HG03280 (cell line): ENCODE data around the gene YJU2.
"Not testable (repeated sequence)": the region's sequence is repeated elsewhere in the genome, so short reads cannot be mapped to it uniquely, and the experiment has no call there.

Source experiments
- ATAC-seq: cut with Tn5 transposase; IDR thresholded peaks from one replicate; pipeline ENCODE4 v1.9.1; 2021; ENCODE audit warnings: mild to moderate bottlenecking, moderate library complexity; ENCODE audit not compliant: unreplicated experiment

YJU2 gene

DNA sequence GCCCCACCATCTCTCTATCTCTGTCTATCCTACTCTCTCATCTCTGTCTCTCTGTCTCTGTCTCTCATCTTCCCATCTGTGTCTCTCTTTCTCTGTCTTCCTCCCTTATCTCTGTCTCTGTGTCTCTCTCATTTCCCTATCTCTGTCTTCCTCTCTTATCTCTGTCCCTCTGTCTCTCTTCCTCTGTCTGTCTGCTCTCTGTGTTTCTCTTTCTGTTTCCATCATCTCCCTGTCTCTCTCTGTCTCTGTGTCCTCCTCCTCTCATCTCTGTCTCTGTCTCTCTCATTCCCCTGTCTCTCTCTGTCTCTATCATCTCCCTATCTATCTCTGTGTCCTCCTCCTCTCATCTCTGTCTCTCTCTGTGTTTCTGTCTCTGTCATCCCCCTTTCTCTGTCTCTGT lies 19.1 kb upstream of the YJU2 start:
- no peak for ATAC-seq

- no peak for ATAC-seq
These were observed 18.1 kb upstream of the YJU2 start for GRCh38 chr19:4228765-4229178.

- no peak for ATAC-seq
These were observed 17.5 kb upstream of the YJU2 start, which contains the start of gene EBI3 for GRCh38 chr19:4229179-4229931. TSS of gene EBI3 (plus strand) at chr19:4229523. CDS start at chr19:4229551, 28 bp downstream.

- not testable (repeated sequence) for ATAC-seq
These were observed 16.6 kb upstream of the YJU2 start for GRCh38 chr19:4230237-4230636.

- not testable (repeated sequence) for ATAC-seq
These were observed 15.4 kb upstream of the YJU2 start for GRCh38 chr19:4231521-4231920.

DNA sequence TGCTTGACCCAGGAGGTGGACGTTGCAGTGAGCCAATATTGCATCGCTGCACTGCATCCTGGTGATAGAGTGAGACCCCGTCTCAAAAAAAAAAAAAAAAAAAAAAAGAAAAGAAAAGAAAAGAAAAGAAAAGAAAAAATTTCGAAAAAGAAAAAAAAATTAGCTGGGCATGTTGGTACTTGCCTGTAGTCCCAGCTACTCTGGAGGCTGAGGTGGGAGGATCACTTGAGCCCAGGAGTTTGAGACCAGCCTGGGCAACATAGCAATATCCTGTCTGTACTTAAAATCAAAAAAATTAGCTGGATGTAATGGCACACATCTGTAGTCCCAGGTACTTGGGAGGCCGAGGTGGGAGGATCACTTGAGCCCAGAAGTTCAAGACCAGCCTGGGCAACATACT lies 14.7 kb upstream of the YJU2 start:
- ATAC-seq, result not testable (repeated sequence)

DNA sequence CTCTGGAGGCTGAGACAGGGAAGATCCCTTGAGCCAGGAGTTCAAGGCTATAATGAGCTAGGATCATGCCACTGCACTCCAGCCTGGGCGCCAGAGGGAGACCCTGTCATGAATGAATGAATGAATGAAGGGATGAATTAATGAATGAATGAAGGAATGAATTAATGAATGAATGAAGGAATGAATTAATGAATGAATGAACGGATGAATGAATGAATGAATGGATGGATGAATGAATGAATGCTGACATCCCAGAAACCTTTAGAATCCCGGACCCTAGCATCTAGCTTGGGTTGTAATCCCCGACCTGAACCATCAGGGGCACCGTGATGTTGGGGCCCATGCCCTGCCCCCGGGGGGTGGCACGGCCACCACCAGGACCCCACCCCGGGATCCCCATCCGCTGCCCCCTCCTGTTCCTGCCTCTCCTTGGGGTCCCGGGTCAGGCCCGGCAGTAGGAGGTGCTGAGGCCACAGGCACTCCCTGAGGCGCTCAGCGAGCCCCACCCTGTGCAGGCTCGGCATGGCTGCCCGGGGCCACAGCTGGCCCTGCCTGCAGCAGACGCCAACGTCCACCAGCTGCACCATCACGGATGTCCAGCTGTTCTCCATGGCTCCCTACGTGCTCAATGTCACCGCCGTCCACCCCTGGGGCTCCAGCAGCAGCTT lies 14.1 kb upstream of the YJU2 start:
- ATAC-seq, result no peak

DNA sequence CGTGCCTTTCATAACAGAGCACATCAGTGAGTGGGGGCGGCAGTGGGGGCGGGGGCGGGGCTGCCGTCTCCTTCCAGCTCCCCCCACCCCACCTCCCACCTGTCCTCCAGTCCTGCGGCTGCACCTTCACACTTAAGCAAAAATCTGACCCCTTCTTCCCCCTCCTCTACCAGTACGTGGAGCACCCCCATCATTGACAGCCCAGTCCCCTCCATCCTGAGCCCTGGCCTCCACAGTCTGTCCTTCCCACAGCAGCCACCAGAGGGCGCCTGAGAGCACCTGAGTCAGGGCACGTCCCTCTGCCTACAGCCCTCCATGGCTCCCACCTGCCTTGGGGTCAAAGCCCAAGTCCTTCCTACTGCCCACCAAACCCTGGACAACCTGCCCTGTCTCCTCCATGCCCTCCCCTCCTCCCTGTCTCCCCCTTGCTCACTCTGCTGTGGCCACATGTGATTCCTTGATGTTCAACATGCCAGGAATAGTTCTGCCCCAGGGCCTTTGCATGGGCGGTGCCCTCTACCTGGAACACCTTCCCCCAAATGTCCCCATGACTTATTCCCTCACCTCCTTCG lies 13.5 kb upstream of the YJU2 start:
- no peak for ATAC-seq

DNA sequence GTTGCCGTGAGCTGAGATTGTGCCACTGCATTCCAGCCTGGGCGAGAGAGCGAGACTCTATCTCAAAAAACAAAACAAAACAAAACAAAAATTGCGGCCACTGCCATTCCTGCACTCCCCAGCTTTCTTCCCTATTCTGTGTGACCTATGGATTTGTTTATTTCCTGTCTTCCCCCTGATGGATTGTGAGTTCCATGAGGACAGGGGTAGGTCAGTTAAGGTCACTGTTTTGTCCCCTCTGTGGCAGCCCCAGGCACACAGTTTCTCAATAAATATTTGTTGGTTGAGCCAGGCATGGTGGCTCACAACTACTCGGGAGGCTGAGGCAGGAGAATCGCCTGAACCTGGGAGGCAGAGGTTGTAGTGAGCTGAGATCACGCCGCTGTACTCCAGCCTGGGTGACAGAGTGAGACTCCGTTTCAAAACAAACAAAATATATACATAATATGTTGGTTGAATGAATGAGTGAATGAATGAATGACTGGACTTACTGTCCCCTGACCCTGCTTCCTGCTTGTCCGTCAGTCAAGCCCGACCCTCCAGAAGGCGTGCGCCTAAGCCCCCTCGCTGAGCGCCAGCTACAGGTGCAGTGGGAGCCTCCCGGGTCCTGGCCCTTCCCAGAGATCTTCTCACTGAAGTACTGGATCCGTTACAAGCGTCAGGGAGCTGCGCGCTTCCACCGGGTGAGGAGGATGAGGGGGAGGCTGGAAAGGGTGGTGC lies 12.6 kb upstream of the YJU2 start:
- ATAC-seq, result no peak

DNA sequence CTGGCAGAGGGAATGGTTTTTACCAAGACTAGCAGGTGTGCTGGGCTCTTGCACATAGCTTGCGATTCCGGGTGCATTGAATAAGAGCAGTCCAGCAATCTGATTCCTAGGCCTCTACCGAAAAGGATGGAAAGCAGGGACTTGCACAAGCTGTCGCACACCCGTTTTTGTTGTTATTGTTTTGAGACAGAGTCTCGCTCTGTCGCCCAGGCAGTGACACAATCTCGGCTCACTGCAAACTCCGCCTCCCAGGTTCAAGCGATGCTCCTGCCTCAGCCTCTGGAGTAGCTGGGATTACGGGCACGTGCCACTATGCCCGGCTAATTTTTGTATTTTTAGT lies 12.0 kb upstream of the YJU2 start:
- no peak for ATAC-seq

DNA sequence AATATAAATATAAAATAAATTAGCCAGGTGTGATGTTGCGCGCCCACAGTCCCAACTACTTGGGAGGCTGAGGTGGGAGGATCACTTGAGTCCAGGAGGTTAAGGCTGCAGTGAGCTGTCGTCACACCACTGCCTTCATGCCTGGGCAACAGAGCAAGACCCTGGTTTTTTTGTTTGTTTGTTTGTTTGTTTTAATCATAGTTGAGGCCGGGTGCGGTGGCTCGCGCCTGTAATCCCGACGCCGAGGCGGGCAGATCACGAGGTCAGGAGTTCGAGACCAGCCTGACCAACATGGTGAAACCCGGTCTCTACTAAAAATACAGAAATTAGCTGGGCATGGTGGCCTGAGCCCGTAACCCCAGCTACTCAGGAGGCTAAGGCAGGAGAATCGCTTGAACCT lies 9.4 kb upstream of the YJU2 start:
- ATAC-seq, result not testable (repeated sequence)

GRCh38 chr19:4238831-4239230 lies 8.0 kb upstream of the YJU2 start:
- ATAC-seq, result no peak

DNA sequence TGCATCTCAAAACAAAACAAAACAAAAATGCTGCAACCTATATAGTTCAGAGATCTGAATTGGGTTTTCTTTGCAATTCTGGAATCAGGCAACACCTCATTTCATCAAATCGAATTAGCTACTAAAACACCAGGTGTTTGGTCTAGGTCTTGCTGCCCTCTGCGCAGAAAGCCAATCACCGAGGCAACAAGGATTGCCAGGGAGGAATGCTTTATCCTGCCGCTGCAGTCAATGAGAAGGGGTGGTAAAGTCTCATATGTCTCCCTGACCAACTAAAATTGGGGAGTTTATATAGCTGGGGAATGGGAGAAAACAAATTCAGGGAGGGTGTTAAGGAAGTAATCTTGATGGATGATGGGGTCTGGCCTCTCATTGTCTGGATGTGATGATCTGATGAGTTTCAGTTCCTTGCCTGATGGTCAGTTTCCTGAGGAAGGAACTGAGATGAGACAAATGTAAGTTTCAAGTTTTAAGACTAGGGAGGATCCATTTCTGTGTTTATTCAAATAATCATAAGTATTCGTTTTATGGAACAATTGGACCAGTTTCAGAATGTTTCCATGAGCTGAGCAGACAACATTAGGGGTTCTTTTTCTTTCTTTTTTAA lies 5.0 kb upstream of the YJU2 start:
- no peak for ATAC-seq

- ATAC-seq, result not testable (repeated sequence)
These were observed 942 bp upstream of the YJU2 start for GRCh38 chr19:4245938-4246337.

- no peak for ATAC-seq
These were observed 9.7 kb downstream of the YJU2 start for GRCh38 chr19:4256563-4256962.

DNA sequence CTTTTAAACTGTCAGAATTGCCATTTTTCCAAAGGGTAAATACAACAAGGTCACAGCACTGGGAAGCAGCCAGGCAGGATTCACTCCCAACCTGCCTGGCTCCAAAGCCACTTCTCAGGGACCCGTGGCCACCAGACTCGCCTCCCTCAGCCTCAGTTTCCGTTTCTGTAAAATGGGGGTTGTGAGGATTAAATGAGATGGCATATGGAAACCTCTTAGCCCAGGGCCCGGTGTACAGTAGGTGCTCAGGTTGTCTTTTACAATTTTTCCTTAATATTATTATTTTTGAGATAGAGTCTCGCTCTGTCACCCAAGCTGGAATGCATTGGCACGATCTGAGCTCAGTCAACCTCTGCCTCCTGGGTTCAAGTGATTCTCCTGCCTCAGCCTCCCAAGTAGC lies 10.1 kb downstream of the YJU2 start:
- ATAC-seq, result no peak

DNA sequence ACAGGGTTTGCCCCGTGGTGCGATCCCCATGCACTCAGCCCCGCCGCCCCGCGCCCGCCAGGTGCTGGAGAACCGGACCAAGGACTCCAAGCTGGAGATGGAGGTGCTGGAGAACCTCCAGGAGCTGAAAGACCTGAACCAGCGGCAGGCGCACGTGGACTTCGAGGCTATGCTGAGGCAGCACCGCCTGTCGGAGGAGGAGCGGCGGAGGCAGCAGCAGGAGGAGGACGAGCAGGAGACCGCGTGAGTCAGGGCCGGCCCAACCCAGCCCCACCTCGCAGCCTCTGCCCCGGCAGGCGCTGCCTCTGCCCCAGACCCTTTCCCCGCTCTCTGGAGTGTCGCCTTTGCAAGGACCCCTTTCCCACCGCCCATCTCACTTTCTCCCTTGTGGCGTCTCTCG lies 11.3 kb downstream of the YJU2 start:
- no peak for ATAC-seq

GRCh38 chr19:4260613-4261191 lies 13.8 kb downstream of the YJU2 start:
- ATAC-seq, result no peak

DNA sequence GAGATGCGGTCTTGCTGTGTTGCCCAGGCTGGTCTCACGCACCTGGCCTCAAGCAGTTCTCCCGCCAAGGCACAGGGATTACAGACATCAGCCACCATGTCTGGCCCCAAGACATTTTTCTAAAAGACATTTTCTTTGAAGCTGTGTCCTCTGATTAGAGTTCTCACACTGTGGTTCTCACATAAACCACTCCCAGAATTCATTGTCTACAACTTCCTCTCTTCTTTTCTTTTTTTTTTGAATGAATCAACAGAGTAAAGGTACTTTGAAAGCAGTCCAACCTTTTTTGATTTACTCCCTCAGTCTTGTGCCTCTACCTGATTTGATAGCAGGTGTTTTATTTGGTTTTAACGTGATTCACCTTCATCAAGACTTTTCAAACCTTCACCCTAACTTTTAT lies 17.9 kb downstream of the YJU2 start:
- no peak for ATAC-seq

- no peak for ATAC-seq
These were observed 19.5 kb downstream of the YJU2 start for GRCh38 chr19:4266253-4267000.
